Panc1 (cell line): ENCODE data around the gene ITGA2.

Source experiments
- POLR2AphosphoS5 ChIP-seq: IDR thresholded peaks from 2 replicates; pipeline ENCODE4 v1.6.1; 2012; ENCODE audit warnings: mild to moderate bottlenecking, low read depth, low read length, moderate library complexity
- REST ChIP-seq, 2 experiments: IDR thresholded peaks; 2 replicates each; pipeline ENCODE4 v1.6.1; 2011 to 2012; ENCODE audit warnings: low read depth in 2 of 2, control low read depth in 1 of 2, low read length in 1 of 2, mild to moderate bottlenecking in 1 of 2, moderate library complexity in 1 of 2; ENCODE audit not compliant: insufficient read depth in 1 of 2
- SIN3A ChIP-seq: IDR thresholded peaks from 2 replicates; pipeline ENCODE4 v1.6.1; 2012; ENCODE audit warnings: low read depth, mild to moderate bottlenecking, low read length, moderate library complexity, borderline replicate concordance; ENCODE audit not compliant: insufficient read depth
- TCF7L2 ChIP-seq: IDR thresholded peaks from 2 replicates; pipeline ENCODE4 v1.6.1; 2011; ENCODE audit warnings: mild to moderate bottlenecking, low read depth, low read length, inconsistent platforms
- TF ChIP-seq, protein P1 (sequence below): fragments of 450-650 bp; IDR thresholded peaks from 2 replicates; pipeline ENCODE4 v1.5.1; 2017; ENCODE audit warnings: mild to moderate bottlenecking

- TF ChIP-seq, protein P1, sequence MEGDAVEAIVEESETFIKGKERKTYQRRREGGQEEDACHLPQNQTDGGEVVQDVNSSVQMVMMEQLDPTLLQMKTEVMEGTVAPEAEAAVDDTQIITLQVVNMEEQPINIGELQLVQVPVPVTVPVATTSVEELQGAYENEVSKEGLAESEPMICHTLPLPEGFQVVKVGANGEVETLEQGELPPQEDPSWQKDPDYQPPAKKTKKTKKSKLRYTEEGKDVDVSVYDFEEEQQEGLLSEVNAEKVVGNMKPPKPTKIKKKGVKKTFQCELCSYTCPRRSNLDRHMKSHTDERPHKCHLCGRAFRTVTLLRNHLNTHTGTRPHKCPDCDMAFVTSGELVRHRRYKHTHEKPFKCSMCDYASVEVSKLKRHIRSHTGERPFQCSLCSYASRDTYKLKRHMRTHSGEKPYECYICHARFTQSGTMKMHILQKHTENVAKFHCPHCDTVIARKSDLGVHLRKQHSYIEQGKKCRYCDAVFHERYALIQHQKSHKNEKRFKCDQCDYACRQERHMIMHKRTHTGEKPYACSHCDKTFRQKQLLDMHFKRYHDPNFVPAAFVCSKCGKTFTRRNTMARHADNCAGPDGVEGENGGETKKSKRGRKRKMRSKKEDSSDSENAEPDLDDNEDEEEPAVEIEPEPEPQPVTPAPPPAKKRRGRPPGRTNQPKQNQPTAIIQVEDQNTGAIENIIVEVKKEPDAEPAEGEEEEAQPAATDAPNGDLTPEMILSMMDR, result no peak
- TF ChIP-seq REST (IDR thresholded peaks at IDR 0.05; ENCODE audit: insufficient read depth in 1 of 2, low read depth in 2 of 2, low read length in 1 of 2) (no peak), SIN3A (no peak), POLR2AphosphoS5 (no peak), TCF7L2 (no peak)
Measured at GRCh38 chr5:52961274-52961681, 27.9 kb upstream of the ITGA2 start.
